Hematopoietic multipotent progenitor cell treated with erythropoietin and hydrocortisone succinate and interleukin-3 and kit ligand, for 15 days (in vitro differentiated cells): ENCODE data around the gene RIC8A.

Experiments
- DNase-seq: peaks from one replicate; pipeline ENCODE4 v3.0.0-alpha.2; 2015; ENCODE audit warnings: low spot score

The RIC8A gene

DNA sequence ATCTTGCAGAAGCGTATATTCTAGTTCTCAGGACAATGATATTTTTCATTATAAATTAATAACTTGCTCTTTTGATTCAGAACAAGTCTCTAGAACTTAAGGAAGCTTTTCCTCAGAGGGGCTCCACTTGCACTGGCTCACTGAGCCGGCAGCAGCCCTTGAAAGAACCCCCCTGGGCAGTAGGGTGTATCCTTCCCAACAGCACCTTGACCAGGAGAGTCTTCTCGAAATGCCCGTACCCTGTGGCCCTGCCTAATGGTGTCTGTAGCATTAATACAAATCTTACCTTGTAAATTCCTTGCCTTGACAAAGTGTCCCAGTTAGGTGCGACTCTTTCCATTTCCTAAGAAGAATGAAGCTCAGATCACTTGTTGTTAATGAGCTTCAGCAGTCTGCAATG lies 42.8 kb downstream of the RIC8A start:
- no peak for DNase-seq

DNA sequence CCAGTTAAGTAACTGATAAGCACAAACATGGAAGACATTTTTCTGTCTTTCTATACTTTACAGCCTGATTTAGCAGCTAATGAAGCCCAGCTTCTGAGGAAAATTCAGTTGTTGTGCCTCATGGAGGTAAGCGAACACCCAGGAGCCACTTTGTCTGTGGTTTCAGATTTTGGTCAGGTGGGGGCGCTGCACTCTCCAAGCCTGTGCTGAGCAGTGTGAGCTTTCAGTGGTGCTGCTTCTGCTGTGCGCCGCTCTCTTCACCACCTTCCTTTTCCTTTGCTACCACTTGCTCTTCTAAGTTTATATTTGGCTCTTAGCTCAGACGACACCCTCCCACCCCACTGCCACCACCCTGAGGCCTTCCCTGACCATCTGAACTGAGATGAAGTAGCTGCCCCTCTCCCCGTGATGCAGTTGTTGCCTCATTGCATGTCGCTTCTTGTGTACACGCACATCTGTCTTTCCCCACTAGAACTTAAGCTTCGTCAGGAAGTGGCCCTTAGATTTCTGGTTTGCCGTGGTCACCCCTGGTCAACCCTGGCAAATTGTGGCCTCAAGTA lies 43.3 kb downstream of the RIC8A start:
- peak; percentile 50 for DNase-seq

DNA sequence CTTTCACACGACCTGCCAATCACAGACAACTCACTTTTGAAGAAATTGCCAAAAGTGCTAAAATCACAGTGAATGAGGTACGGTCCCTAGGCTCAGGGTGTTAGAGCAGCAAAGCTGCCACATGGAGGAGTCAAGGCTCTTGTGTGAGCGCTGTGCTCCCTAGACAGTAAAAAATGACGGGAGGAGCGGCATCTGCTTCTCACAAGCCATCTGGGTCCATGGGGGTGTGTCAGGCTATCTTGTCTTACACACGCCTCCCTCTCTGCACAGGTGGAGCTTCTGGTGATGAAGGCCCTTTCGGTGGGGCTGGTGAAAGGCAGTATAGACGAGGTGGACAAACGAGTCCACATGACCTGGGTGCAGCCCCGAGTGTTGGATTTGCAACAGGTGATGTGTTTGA lies 44.0 kb downstream of the RIC8A start:
- DNase-seq: no peak

DNA sequence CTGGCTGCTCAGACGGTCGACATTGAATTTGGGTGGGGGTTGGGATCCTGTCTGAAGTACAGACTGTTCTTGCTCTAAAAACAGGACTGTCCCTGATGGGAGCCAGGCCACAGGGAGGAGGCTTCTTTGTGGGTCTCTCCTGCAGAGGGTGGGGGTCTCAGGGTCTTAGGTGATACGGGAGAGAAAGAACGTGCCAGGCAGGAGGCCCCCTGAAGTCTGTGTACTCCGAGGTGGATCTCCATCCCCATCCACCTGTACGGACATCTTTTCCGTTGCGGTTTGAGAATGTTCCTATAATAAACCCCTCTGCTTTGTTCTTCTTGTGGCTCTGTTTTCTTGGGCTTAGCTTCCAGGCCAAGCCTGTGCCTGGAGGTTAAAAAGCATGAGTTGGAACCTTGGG lies 45.2 kb downstream of the RIC8A start:
- DNase-seq: no peak

DNA sequence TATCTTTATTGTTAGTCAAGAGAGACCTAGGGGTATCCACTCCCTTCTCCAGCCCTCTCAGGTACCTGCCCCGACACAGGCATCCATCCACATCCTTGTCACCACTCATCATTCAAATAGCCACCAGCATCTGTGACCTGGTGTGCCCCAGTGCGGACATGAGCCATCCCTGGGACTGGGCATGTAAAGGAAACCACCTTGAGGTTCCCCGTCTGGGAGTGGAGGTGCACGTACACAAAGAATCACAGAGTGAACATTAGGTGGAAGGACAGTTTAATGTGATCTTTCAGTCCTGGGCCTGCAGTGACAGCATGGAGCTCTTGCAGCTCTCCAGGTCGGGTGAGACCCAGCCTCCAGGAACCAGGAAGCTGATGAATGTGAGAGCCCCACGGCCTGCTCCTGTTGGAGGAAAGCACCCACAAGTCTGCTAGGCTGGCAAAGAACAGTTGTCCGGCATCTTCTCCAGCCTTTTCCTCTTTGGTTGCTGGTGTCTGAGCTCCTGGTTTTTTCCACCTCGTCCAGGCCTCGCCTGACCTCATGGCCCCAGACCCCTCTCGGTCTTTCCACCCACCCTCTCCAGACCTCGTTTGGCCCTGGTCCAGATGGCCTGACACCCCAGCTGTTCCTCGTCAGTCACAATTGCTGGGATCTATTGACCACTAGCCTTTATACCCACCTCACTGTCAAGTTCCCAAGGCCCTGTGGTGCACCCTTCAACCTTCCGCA lies 45.8 kb downstream of the RIC8A start:
- DNase-seq: no peak

DNA sequence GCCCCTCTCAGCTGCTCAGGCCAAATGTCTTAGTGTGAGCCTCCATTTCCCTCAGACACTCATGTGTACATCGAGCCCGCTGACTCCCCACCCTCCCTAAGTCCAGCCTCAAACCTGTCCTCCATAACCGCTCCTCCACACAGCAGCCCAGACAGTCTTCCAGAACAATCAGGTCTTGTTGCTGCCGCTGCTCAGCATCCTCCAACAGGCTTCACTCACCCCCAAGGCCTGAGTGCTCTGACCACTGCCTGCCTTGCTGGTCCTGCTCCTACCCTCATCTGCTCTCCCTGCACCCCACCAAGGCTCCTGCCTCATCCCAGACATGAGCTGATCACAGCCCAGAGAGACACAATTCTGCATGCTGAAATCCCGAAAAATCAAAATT lies 46.4 kb downstream of the RIC8A start:
- no peak for DNase-seq

DNA sequence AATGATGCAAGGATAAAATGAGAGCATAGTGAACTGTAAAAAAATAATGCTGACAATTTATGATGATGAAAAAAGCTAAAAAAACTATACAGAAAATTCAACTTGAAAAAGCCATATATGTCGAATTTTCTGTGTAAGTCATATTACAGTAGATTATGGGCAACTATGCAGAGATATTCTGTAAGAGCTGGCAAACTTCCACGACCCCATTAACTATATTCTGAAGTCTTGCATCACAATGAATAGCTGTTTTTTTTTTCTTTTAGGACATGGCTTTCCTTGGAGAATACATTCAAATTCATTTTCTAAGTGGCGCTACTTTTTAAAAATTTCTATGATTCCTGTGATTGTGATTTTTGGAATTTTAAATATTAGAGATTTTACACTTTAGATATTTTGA lies 47.7 kb downstream of the RIC8A start:
- no peak for DNase-seq

DNA sequence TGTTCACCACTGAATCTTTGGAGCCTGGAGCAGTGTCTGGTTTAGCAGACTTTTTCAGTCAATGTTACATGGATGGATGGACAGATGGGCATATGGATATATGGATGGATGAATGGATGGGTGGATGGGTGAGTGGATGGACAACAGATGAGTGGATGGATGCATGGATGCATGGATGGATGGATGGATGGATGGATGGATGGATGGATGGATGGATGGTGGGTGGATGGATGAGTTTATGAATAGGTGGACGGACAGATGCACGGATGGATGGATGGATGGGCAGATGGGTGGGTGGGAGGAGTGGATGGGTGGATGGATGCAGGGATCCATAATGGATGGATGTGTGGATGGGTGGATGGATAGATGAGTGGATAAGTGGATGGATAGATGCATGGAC lies 48.3 kb downstream of the RIC8A start:
- DNase-seq: no peak

DNA sequence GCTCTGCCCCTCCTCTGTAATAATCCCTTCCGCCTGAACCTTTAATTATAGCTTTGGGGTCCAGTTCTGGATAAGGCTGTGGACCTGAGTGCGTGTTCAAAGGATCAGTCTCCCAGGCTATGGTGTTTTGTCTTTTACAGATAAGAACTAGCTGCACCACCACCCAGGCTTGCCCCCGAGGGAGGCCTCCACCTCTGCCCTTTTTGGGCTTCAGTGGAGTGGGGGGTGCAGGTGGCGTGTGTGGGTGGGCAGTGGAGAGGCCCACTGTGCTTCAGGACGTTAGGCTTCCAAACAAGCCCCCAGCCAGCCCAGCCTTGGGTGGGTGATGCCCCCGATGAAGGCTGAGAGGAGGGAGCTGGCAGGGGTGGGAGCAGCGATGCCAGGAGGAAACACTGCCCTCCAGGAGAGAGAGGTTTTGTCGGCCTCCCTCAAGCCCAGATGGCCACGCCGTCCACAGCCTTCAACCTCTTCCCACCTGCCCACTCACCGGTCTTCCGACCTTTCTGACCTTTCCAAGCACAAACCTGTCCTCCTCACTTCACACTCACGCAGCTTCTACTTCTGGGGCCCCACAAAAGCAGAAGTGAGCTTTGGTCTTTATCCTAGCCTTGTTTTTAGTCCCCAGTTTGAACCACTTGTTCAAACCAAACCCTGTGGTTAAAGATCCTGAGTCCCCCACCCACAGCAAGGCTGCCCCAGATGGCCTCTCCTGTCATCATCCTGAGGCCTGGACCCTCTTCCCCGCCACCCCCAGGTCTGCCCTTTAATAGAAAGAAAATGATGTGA lies 49.6 kb downstream of the RIC8A start:
- DNase-seq: no peak

DNA sequence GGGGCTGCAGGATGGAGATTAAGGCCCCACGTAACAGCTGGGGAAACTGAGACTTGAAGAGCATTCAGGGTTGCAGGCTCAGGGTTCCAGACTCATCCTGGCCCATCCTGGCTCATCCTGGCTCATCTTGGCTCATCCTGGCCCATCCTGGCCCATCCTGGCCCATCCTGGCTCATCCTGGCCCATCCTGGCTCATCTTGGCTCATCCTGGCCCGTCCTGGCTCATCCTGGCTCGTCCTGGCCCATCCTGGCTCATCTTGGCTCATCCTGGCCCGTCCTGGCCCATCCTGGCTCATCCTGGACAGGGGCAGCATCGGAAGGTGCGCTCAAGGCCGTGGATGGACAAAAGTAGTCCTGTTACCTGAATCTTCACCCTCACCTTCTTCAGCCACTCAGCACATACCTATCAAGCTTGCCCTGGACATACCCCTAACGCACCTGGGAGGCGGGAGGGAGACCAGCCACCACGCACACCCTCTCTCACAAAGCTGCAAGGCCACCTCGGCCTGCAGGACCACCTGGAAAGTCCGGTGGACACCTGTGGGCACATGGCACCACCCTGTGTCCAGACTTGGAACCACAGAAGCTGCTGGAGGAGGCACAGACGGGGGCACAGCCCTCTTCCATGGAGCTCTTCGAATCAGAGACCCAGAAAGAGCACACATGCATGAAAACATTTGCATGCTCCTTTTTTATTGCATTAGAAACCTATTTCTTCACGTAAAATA lies 50.4 kb downstream of the RIC8A start:
- peak; percentile 19 for DNase-seq

DNA sequence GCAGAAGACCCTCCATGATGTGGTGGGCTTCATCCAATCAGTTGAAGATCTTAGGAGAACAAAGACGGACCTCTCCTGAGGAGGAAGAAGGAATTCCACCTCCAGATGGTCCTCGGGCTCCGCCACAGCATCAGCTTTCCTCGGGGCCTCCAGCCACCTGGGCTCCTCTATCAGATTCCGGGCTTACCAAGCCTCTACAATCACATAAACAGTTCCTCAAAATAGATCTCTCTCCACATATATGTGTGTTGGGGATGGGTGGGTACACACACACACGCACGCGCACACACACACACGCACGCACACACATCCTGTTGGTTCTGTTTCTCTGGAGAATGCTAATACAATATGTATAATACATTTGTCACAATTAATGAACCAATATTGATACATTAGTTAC lies 51.9 kb downstream of the RIC8A start:
- no peak for DNase-seq

DNA sequence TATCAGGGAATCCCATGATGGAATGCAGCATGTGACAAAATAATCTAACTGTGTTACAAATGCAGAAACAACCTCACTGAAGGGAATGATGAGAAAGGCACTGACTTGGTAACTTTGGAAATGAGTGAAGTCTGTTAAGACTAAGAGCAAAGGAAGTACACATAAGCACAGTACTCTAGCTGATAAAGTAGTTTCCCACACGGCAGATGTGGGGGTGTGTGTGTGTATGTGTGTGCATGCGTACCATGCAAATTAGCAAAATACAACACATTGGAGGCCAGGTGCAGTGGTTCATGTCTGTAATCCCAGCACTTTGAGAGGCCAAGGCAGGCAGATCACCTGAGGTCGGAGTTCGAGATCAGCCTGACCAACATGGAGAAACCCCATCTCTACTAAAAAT lies 54.1 kb downstream of the RIC8A start:
- DNase-seq: no peak
